PFSK-1 (cell line): ENCODE results near the gene SV2C.

Experiments
- FOXP2 ChIP-seq: optimal IDR thresholded peaks from 2 replicates; pipeline ENCODE3; 2011; ENCODE audit warnings: borderline replicate concordance, control low read depth, inconsistent platforms; ENCODE audit not compliant: insufficient read depth; ENCODE audit errors: extremely low read length, extremely low read depth
- POLR2AphosphoS5 ChIP-seq: IDR thresholded peaks from 2 replicates; pipeline ENCODE4 v1.6.1; 2012; ENCODE audit warnings: low read depth, mild to moderate bottlenecking, control low read depth, low read length, moderate library complexity
- REST ChIP-seq, 2 experiments: IDR thresholded peaks; 2 replicates each; pipeline versions ENCODE4 v1.6.1 to v1.8.0; 2011 to 2012; ENCODE audit warnings: low read depth in 2 of 2, low read length in 2 of 2, control low read depth in 1 of 2, inconsistent platforms in 1 of 2, mild to moderate bottlenecking in 1 of 2, moderate library complexity in 1 of 2; ENCODE audit not compliant: insufficient read depth in 1 of 2
- SIN3A ChIP-seq: IDR thresholded peaks from 2 replicates; pipeline ENCODE4 v1.6.1; 2012; ENCODE audit warnings: mild to moderate bottlenecking, low read length, moderate library complexity, borderline replicate concordance; ENCODE audit not compliant: insufficient read depth
- TAF1 ChIP-seq: IDR thresholded peaks from 2 replicates; pipeline ENCODE4 v1.6.1; 2012; ENCODE audit warnings: low read length, control low read depth, borderline replicate concordance; ENCODE audit not compliant: insufficient read depth

GRCh38 chr5:76162335-76162734, 79.2 kb downstream of the SV2C start:
- no peak for TF ChIP-seq TAF1
- no peak for TF ChIP-seq POLR2AphosphoS5
- no peak for TF ChIP-seq REST (IDR thresholded peaks at IDR 0.05; ENCODE audit: insufficient read depth in 1 of 2, low read depth in 2 of 2, low read length in 2 of 2)
- no peak for TF ChIP-seq SIN3A
- no peak for TF ChIP-seq FOXP2
